Lung (tissue), 12 donors: Measurements from ENCODE around the gene PTPRE. TPM values are rescaled to one million over a fixed set of nuclear protein-coding genes. Genes with fewer than 3 reads are reported as not detected.

Experiments used
- ATAC-seq: fragments of 200-7000 bp; cut with Tn5 transposase; one replicate; pipeline ENCODE4 v1.9.1; 2020; ENCODE audit warnings: moderate number of reproducible peaks; ENCODE audit not compliant: insufficient read depth, low FRiP score
- DNase-seq, 3 donors: peaks; one replicate each; pipeline ENCODE4 v3.0.0-alpha.2; 2013 to 2017
- H3K27ac ChIP-seq, 2 donors: one replicate each; pipeline ENCODE4 v1.5.1; 2013; ENCODE audit warnings: mild to moderate bottlenecking in 2 of 2, moderate library complexity in 2 of 2, control low read depth in 1 of 2, inconsistent platforms in 1 of 2, low read depth in 1 of 2, low read length in 1 of 2
- H3K27me3 ChIP-seq, 3 donors: one replicate each; pipeline ENCODE4 v1.5.1; 2013; ENCODE audit warnings: low read length in 2 of 3; ENCODE audit not compliant: control insufficient read depth in 3 of 3, insufficient read depth in 3 of 3
- H3K36me3 ChIP-seq, 4 donors: one replicate each; pipeline ENCODE4 v1.5.1; 2013; ENCODE audit warnings: low read length in 4 of 4, mild to moderate bottlenecking in 1 of 4, moderate library complexity in 1 of 4; ENCODE audit not compliant: control insufficient read depth in 4 of 4, insufficient read depth in 4 of 4
- H3K4me1 ChIP-seq, 5 donors: one replicate each; pipeline ENCODE4 v1.5.1; 2013; ENCODE audit warnings: low read length in 5 of 5, mild to moderate bottlenecking in 2 of 5, moderate library complexity in 1 of 5; ENCODE audit not compliant: control insufficient read depth in 5 of 5, insufficient read depth in 5 of 5
- H3K4me3 ChIP-seq: one replicate; pipeline ENCODE4 v1.5.1; 2013; ENCODE audit warnings: mild to moderate bottlenecking, control low read depth, moderate library complexity
- H3K9ac ChIP-seq, 2 donors: one replicate each; pipeline ENCODE4 v1.5.1; 2013; ENCODE audit warnings: low read length in 2 of 2, control low read depth in 1 of 2; ENCODE audit not compliant: insufficient read depth in 1 of 2
- H3K9me3 ChIP-seq, 4 donors: one replicate each; pipeline ENCODE4 v1.5.1; 2013; ENCODE audit warnings: low read length in 3 of 4, mild to moderate bottlenecking in 1 of 4, moderate library complexity in 1 of 4; ENCODE audit not compliant: control insufficient read depth in 4 of 4, insufficient read depth in 3 of 4
- WGBS, 2 donors: extraction: QIAGEN DNeasy Blood & Tissue Kit; methylation state at CpG; one replicate each; pipeline ENCODE4 v1.1.7; 2013; 5-methylcytosine and 5-hydroxymethylcytosine counted together
- polyA plus RNA-seq, 2 donors: library from polyadenylated mRNA; stranded (reverse); fragments of 200-250 nt; gene quantifications; one replicate each; pipeline ENCODE4 v1.2.1, GENCODE V29; 2013
- total RNA-seq, 2 donors: library from RNA; depleted of rRNA in 1 of 2; stranded (reverse); fragments of >200 nt in 1 of 2; gene quantifications; one replicate each; pipeline ENCODE4 v1.2.1, GENCODE V29; 2014 to 2021
- TF ChIP-seq, protein P1 (sequence below): IDR thresholded peaks from 2 replicates; pipeline ENCODE4 v1.5.1; 2012; ENCODE audit warnings: mild to moderate bottlenecking; ENCODE audit errors: control extremely low read depth, extremely low read depth
- donor health status: control.
- donor health status: control.
- donor health status: Bipolar disorder and iron deficiency.
- donor health status: healthy.
- donor health status: DM: yes; HTN: yes; CAD: no.

PTPRE gene
- total and polyA plus RNA-seq, 4 donors, result 15.5 to 68.7 (median 36.5) TPM

DNA sequence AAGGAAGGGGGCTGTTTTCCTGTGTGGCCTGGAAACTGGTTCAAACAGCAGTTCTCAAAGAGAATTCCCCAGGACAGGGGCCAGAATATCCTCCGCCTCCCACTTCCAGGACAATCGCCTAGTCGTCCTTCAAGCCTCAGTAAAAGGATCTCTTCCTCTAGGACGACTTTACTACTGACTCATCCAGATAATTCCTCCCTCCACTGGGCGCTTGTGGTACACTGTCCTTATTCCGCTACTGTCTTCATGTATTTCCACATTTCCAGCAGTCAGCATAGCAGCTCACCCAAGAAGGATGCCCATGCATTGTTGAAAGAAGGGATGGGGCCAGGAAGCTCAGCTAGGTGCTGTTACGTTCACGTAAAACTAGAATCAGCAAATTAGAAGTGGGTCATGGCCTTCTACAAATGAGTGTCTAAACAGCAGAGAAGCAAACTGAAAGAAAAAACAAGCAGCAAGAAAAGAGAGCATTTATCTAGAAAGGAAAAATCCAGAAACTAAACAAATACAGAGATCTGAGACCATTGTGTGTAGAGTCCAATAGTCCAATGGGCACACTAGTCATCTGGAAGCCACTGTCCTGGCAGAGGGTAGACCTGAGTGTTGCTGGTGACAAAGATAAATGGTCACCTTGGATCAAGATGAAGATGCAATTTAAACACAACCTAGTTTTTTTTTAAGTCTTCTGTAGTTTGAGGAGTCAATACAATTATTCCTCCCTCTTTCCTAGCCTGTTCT lies 40.5 kb upstream of the PTPRE start:
- Histone ChIP-seq H3K27ac (no peak overlapping the region), H3K36me3 (no peaks in the 10 kb centered on the region), H3K4me3 (no peak overlapping the region), H3K9ac (no peak overlapping the region), H3K9me3 (peaks cover 0 to 7% (median 1%) of the 10 kb centered on the region in 4 donors), H3K27me3 (no peaks in the 10 kb centered on the region), H3K4me1 (no peaks in the 10 kb centered on the region)
- ATAC-seq (no peak), DNase-seq (no peak)
- TF ChIP-seq, protein P1, sequence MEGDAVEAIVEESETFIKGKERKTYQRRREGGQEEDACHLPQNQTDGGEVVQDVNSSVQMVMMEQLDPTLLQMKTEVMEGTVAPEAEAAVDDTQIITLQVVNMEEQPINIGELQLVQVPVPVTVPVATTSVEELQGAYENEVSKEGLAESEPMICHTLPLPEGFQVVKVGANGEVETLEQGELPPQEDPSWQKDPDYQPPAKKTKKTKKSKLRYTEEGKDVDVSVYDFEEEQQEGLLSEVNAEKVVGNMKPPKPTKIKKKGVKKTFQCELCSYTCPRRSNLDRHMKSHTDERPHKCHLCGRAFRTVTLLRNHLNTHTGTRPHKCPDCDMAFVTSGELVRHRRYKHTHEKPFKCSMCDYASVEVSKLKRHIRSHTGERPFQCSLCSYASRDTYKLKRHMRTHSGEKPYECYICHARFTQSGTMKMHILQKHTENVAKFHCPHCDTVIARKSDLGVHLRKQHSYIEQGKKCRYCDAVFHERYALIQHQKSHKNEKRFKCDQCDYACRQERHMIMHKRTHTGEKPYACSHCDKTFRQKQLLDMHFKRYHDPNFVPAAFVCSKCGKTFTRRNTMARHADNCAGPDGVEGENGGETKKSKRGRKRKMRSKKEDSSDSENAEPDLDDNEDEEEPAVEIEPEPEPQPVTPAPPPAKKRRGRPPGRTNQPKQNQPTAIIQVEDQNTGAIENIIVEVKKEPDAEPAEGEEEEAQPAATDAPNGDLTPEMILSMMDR, result no peak
- 82 to 84% methylated on average over 8 of the region's 8 CpGs for WGBS, 2 donors

DNA sequence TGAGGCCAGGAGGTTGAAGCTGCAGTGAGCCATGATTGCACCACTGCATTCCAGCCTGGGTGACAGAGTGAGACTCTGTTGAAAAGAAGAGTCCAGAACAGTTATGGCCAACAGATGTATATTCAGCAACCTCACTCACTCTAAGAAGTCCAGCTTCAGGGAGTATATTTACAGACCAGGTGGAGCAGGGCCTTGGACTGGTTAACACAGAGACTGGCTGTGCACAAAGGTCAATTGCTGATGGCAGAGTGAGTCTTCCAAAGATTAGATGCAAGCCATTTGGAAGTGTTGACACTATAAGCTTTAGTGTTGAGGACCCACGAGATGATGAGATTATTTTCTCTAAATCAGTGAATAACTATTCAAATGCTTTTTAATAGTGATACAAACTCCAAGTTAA lies 39.1 kb upstream of the PTPRE start:
- TF ChIP-seq, protein P1, result no peak
- ATAC-seq, result no peak

DNA sequence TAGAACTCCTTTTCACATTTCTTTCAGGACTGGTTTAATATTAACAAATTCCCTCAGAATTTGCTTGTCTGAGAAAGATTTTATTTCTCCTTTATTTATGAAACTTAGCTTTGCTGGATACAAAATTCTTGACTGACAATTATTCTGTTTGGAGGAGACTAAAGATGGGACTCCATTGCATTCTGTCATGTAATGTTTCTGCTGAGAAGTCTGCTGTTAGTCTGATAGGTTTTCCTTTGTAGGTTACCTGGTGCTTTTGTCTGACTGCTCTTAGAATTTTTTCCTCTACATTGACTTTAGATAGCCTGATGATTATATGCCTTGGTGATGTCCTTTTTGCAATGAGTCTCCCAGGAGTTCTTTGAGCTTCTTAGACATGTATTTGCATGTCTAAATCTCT lies 37.6 kb upstream of the PTPRE start:
- H3K27ac ChIP-seq, result no peak overlapping the region
- H3K4me3 ChIP-seq, result no peak overlapping the region
- no peaks in the 10 kb centered on the region for H3K27me3 ChIP-seq
- no peak overlapping the region for H3K9ac ChIP-seq
- TF ChIP-seq, protein P1, result no peak
- H3K4me1 ChIP-seq, result peaks cover 0 to 9% (median 0%) of the 10 kb centered on the region in 5 donors
- DNase-seq, result no peak
- H3K36me3 ChIP-seq, result no peaks in the 10 kb centered on the region
- ATAC-seq, result no peak
- H3K9me3 ChIP-seq, result peaks cover 0 to 3% (median under 1%) of the 10 kb centered on the region in 4 donors

More for the DNA sequence above, 39.1 kb upstream of the PTPRE start:
- no peaks in the 10 kb centered on the region for H3K27me3 ChIP-seq
- peaks cover 0 to 9% (median 0%) of the 10 kb centered on the region in 5 donors for H3K4me1 ChIP-seq
- DNase-seq, result no peak
- 74 to 87% methylated on average over 1 of the region's 1 CpG for whole genome bisulfite sequencing, 2 donors
- peaks cover 0 to 7% (median 1%) of the 10 kb centered on the region in 4 donors for H3K9me3 ChIP-seq
- H3K36me3 ChIP-seq, result no peaks in the 10 kb centered on the region
- no peak overlapping the region for H3K27ac ChIP-seq
- H3K4me3 ChIP-seq, result no peak overlapping the region
- H3K9ac ChIP-seq, result no peak overlapping the region
